Natural killer cell (primary cell): ENCODE data around the gene ARHGEF16. TPM values are rescaled to one million over a fixed set of nuclear protein-coding genes. Genes with fewer than 3 reads are reported as not detected.
A peak's percentile ranks its signal among the peaks of the same experiment; 100 is the strongest.

ENCODE experiments used
- ATAC-seq, 3 donors: fragments of 150-1000 bp in 2 of 3; fragments of 200-7000 bp in 1 of 3; cut with Tn5 transposase; 1 replicate in 1 of 3; 2 replicates in 2 of 3; pipeline ENCODE4 v1.10.0; 2021; ENCODE audit warnings: mild to moderate bottlenecking in 2 of 3, moderate library complexity in 2 of 3
- DNase-seq, 2 donors: peaks; one replicate each; pipeline versions ENCODE4 v3.0.0 to v3.0.0-alpha.2; 2013 to 2021; ENCODE audit warnings: mixed read lengths in 1 of 2
- H3K27ac ChIP-seq: one replicate; pipeline ENCODE4 v1.5.1; 2013; ENCODE audit warnings: mild to moderate bottlenecking, low read length
- H3K27me3 ChIP-seq: one replicate; pipeline ENCODE4 v1.6.1; 2013; ENCODE audit warnings: low read length; ENCODE audit not compliant: control insufficient read depth, insufficient read depth
- H3K36me3 ChIP-seq: one replicate; pipeline ENCODE4 v1.6.1; 2013; ENCODE audit warnings: low read length; ENCODE audit not compliant: control insufficient read depth, insufficient read depth
- H3K4me1 ChIP-seq: one replicate; pipeline ENCODE4 v1.6.1; 2013; ENCODE audit warnings: low read length; ENCODE audit not compliant: control insufficient read depth, insufficient read depth
- H3K4me3 ChIP-seq: one replicate; pipeline ENCODE4 v1.5.1; 2013; ENCODE audit warnings: low read length
- H3K9me3 ChIP-seq: one replicate; pipeline ENCODE4 v1.6.1; 2013; ENCODE audit warnings: low read length; ENCODE audit not compliant: control insufficient read depth, insufficient read depth
- H3K27ac Mint-ChIP-seq, 2 donors: one replicate each; pipeline ENCODE4 v1.8.0; 2022; ENCODE audit warnings: mild to moderate bottlenecking in 2 of 2, mixed read lengths in 2 of 2, moderate library complexity in 1 of 2
- H3K27me3 Mint-ChIP-seq, 2 donors: one replicate each; pipeline ENCODE4 v1.8.0; 2022; ENCODE audit warnings: low read depth in 2 of 2, mixed read lengths in 2 of 2
- H3K36me3 Mint-ChIP-seq: one replicate; pipeline ENCODE4 v1.8.0; 2022; ENCODE audit warnings: mixed read lengths
- H3K4me1 Mint-ChIP-seq, 2 donors: one replicate each; pipeline ENCODE4 v1.8.0; 2022; ENCODE audit warnings: mixed read lengths in 2 of 2
- H3K4me3 Mint-ChIP-seq: one replicate; pipeline ENCODE4 v1.8.0; 2022; ENCODE audit warnings: mild to moderate bottlenecking, moderate library complexity, mixed read lengths
- H3K9me3 Mint-ChIP-seq, 2 donors: one replicate each; pipeline ENCODE4 v1.8.0; 2022; ENCODE audit warnings: mixed read lengths in 2 of 2
- CTCF ChIP-seq: fragments of 200-600 bp; IDR thresholded peaks from one replicate; pipeline ENCODE4 v1.8.0; 2022; ENCODE audit warnings: antibody characterized with exemption
- WGBS: methylation state at CpG from one replicate; pipeline ENCODE4 v1.1.7; 2013; ENCODE audit warnings: missing lambda C conversion rate; ENCODE audit not compliant: insufficient coverage; 5-methylcytosine and 5-hydroxymethylcytosine counted together
- intact Hi-C: fragments of 100-400 bp; cut with micrococcal nuclease; formaldehyde crosslinking; loops from one replicate; pipeline ENCODE4 v1.14.2; 2022
- total RNA-seq, 4 donors: library from RNA; stranded (reverse); fragments of 120-200 nt in 1 of 4; gene quantifications; one replicate each; pipeline versions ENCODE4 v1.2.3 to v1.2.4, GENCODE V29; 2013 to 2022

Gene ARHGEF16
- total RNA-seq, 3 donors from 2014 or later (not counting 1 experiment from before 2014, with no cell fraction given), result not detected

GRCh38 chr1:3483380-3483779 is 28.9 kb downstream of the ARHGEF16 start:
- Histone ChIP-seq H3K27ac (no peak overlapping the region), H3K36me3 (no peaks in the 10 kb centered on the region), H3K9me3 (no peaks in the 10 kb centered on the region), H3K4me3 (no peak overlapping the region), H3K27me3 (no peaks in the 10 kb centered on the region), H3K4me1 (no peaks in the 10 kb centered on the region)
- H3K27ac Mint-ChIP-seq, result no peak overlapping the region
- peaks cover 0 to 2% of the 10 kb centered on the region in 2 donors for H3K27me3 Mint-ChIP-seq
- H3K36me3 Mint-ChIP-seq, result no peaks in the 10 kb centered on the region
- no peak for ATAC-seq
- no peaks in the 10 kb centered on the region for H3K4me1 Mint-ChIP-seq
- H3K4me3 Mint-ChIP-seq, result no peak overlapping the region
- whole genome bisulfite sequencing, result 79% methylated on average over 14 of the region's 14 CpGs
- intact Hi-C loops, result no loop called here
- no peak for DNase-seq
- no peak for TF ChIP-seq CTCF
- H3K9me3 Mint-ChIP-seq, result no peaks in the 10 kb centered on the region

- Mint-ChIP-seq H3K4me3 (no peak overlapping the region), H3K36me3 (no peaks in the 10 kb centered on the region), H3K4me1 (no peaks in the 10 kb centered on the region), H3K27ac (no peak overlapping the region), H3K9me3 (no peaks in the 10 kb centered on the region), H3K27me3 (peaks cover 0 to 4% of the 10 kb centered on the region in 2 donors)
- Histone ChIP-seq H3K4me1 (no peaks in the 10 kb centered on the region), H3K27me3 (no peaks in the 10 kb centered on the region), H3K36me3 (no peaks in the 10 kb centered on the region), H3K4me3 (no peak overlapping the region), H3K27ac (no peak overlapping the region), H3K9me3 (no peaks in the 10 kb centered on the region)
- DNase-seq, result peak in 1 of 2 donors; percentile 53
- TF ChIP-seq CTCF, result peak; percentile 63
- peak in 1 of 3 donors; percentile 50 for ATAC-seq
- 54% methylated on average over 31 of the region's 31 CpGs for WGBS
- intact Hi-C loops, result no loop called here
Observed at GRCh38 chr1:3483801-3484444, 29.5 kb downstream of the ARHGEF16 start.

GRCh38 chr1:3485016-3485415 is 30.6 kb downstream of the ARHGEF16 start:
- H3K36me3 Mint-ChIP-seq, result no peaks in the 10 kb centered on the region
- peaks cover 0 to 6% of the 10 kb centered on the region in 2 donors for H3K27me3 Mint-ChIP-seq
- Histone ChIP-seq H3K27me3 (no peaks in the 10 kb centered on the region), H3K4me3 (no peak overlapping the region), H3K9me3 (no peaks in the 10 kb centered on the region), H3K27ac (no peak overlapping the region), H3K4me1 (no peaks in the 10 kb centered on the region), H3K36me3 (no peaks in the 10 kb centered on the region)
- H3K4me1 Mint-ChIP-seq, result no peaks in the 10 kb centered on the region
- intact Hi-C loops, result no loop called here
- H3K27ac Mint-ChIP-seq, result no peak overlapping the region
- 87% methylated on average over 14 of the region's 14 CpGs for WGBS
- no peaks in the 10 kb centered on the region for H3K9me3 Mint-ChIP-seq
- no peak for ATAC-seq
- DNase-seq, result no peak
- no peak overlapping the region for H3K4me3 Mint-ChIP-seq
- no peak for TF ChIP-seq CTCF

- WGBS, result 97% methylated on average over 3 of the region's 4 CpGs
- DNase-seq (no peak), ATAC-seq (no peak)
- TF ChIP-seq CTCF, result no peak
- Histone ChIP-seq H3K4me3 (no peak overlapping the region), H3K27me3 (no peaks in the 10 kb centered on the region), H3K9me3 (no peaks in the 10 kb centered on the region), H3K4me1 (peaks cover 6% of the 10 kb centered on the region), H3K36me3 (no peaks in the 10 kb centered on the region), H3K27ac (no peak overlapping the region)
- peaks cover 6 to 7% of the 10 kb centered on the region in 2 donors for H3K4me1 Mint-ChIP-seq
- no peaks in the 10 kb centered on the region for H3K9me3 Mint-ChIP-seq
- peaks cover 0 to 6% of the 10 kb centered on the region in 2 donors for H3K27me3 Mint-ChIP-seq
- no peaks in the 10 kb centered on the region for H3K36me3 Mint-ChIP-seq
- intact Hi-C loops, result no loop called here
- no peak overlapping the region for H3K4me3 Mint-ChIP-seq
- H3K27ac Mint-ChIP-seq, result no peak overlapping the region
Observed at GRCh38 chr1:3488432-3488831, 34.0 kb downstream of the ARHGEF16 start.
